ENCODE results near the gene ZNF444.

GRCh38 chr19:56114778-56115110 is 26.3 kb upstream of the ZNF444 start:
- TF ChIP-seq CHD2 (IDR thresholded peaks at IDR 0.05; ENCODE audit: low read length, partially characterized antibody): no peak
- no peak for TF ChIP-seq E2F6 (IDR thresholded peaks at IDR 0.05; ENCODE audit: borderline replicate concordance, low read depth)

Data from A549 (cell line).